ENCODE data around the gene ABCB6. TPM values are rescaled to one million over a fixed set of nuclear protein-coding genes. Genes with fewer than 3 reads are reported as not detected.

ABCB6 gene
- total and polyA plus RNA-seq, 7 experiments from 2014 or later = 0.66 to 30.2 (median 6.4) TPM

Other genes with a start within 250 kb of the ABCB6 start
- not detected for gene FEV, start 233.8 kb downstream of the ABCB6 start, total RNA-seq
- not detected for gene FEV, start 233.8 kb downstream of the ABCB6 start, polyA plus RNA-seq
- not detected for gene CRYBA2, start 225.5 kb downstream of the ABCB6 start, total RNA-seq
- gene CRYBA2, start 225.5 kb downstream of the ABCB6 start, polyA plus RNA-seq = not detected
- gene CFAP65, start 177.4 kb downstream of the ABCB6 start, total RNA-seq = not detected
- gene CFAP65, start 177.4 kb downstream of the ABCB6 start, polyA plus RNA-seq = not detected
- under 1 TPM in 2 of 5 experiments, not detected in 3; 0.17 to 0.24 TPM for gene IHH, start 158.0 kb downstream of the ABCB6 start, total RNA-seq
- not detected for gene IHH, start 158.0 kb downstream of the ABCB6 start, polyA plus RNA-seq
- gene NHEJ1, start 58.1 kb downstream of the ABCB6 start, total RNA-seq = 10 to 100 TPM; 11.4 to 24.0 (median 17.9) TPM
- 10 to 100 TPM; 24.5 to 32.7 TPM for gene NHEJ1, start 58.1 kb downstream of the ABCB6 start, polyA plus RNA-seq
- 1 to 10 TPM in 4 of 5 experiments, under 1 TPM in 1; 0.69 to 8.6 (median 3.0) TPM for gene SLC23A3, start 48.9 kb downstream of the ABCB6 start, total RNA-seq
- under 1 TPM in 1 of 2 donors, not detected in 1; 0.08 TPM for gene SLC23A3, start 48.9 kb downstream of the ABCB6 start, polyA plus RNA-seq
- gene CNPPD1, start 42.0 kb downstream of the ABCB6 start, total RNA-seq = 10 to 100 TPM; 48.2 to 77.6 (median 64.5) TPM
- gene CNPPD1, start 42.0 kb downstream of the ABCB6 start, polyA plus RNA-seq = 10 to 100 TPM; 48.2 to 68.7 TPM
- 100 to 1,000 TPM in 2 of 5 experiments, 10 to 100 TPM in 3; 70.2 to 124 (median 90.9) TPM for gene RETREG2, start 40.7 kb downstream of the ABCB6 start, total RNA-seq
- gene RETREG2, start 40.7 kb downstream of the ABCB6 start, polyA plus RNA-seq = 10 to 100 TPM; 58.5 to 62.4 TPM
- 10 to 100 TPM; 50.1 to 79.5 (median 71.3) TPM for gene ZFAND2B, start 12.2 kb downstream of the ABCB6 start, total RNA-seq
- gene ZFAND2B, start 12.2 kb downstream of the ABCB6 start, polyA plus RNA-seq = 10 to 100 TPM; 72.4 to 90.7 TPM
- 10 to 100 TPM; 52.6 to 66.0 (median 60.9) TPM for gene ATG9A, start 10.7 kb upstream of the ABCB6 start, total RNA-seq
- 10 to 100 TPM; 14.0 to 40.0 TPM for gene ATG9A, start 10.7 kb upstream of the ABCB6 start, polyA plus RNA-seq
- gene ANKZF1, start 10.8 kb upstream of the ABCB6 start, total RNA-seq = 100 to 1,000 TPM; 117 to 287 (median 169) TPM
- 10 to 100 TPM; 29.7 to 61.4 TPM for gene ANKZF1, start 10.8 kb upstream of the ABCB6 start, polyA plus RNA-seq
- gene GLB1L, start 26.5 kb upstream of the ABCB6 start, total RNA-seq = 1 to 10 TPM; 1.9 to 4.5 (median 2.7) TPM
- gene GLB1L, start 26.5 kb upstream of the ABCB6 start, polyA plus RNA-seq = 1 to 10 TPM; 1.6 to 2.1 TPM
- 10 to 100 TPM; 17.4 to 35.0 (median 21.8) TPM for gene STK16, start 26.5 kb upstream of the ABCB6 start, total RNA-seq
- 10 to 100 TPM; 18.8 to 24.4 TPM for gene STK16, start 26.5 kb upstream of the ABCB6 start, polyA plus RNA-seq
- gene TUBA4B, start 34.3 kb upstream of the ABCB6 start, total RNA-seq = not detected
- gene TUBA4B, start 34.3 kb upstream of the ABCB6 start, polyA plus RNA-seq = not detected
- 100 to 1,000 TPM in 3 of 5 experiments, 10 to 100 TPM in 2; 82.9 to 260 (median 183) TPM for gene TUBA4A, start 35.0 kb upstream of the ABCB6 start, total RNA-seq
- 100 to 1,000 TPM; 145 to 336 TPM for gene TUBA4A, start 35.0 kb upstream of the ABCB6 start, polyA plus RNA-seq
- 100 to 1,000 TPM in 4 of 5 experiments, 10 to 100 TPM in 1; 50.8 to 134 (median 113) TPM for gene DNAJB2, start 60.4 kb upstream of the ABCB6 start, total RNA-seq
- 1 to 10 TPM; 6.7 to 7.7 TPM for gene DNAJB2, start 60.4 kb upstream of the ABCB6 start, polyA plus RNA-seq
- under 1 TPM in 1 of 5 experiments, not detected in 4; 0.48 TPM for gene PTPRN, start 90.4 kb upstream of the ABCB6 start, total RNA-seq
- gene PTPRN, start 90.4 kb upstream of the ABCB6 start, polyA plus RNA-seq = not detected
- gene RESP18, start 113.8 kb upstream of the ABCB6 start, total RNA-seq = not detected
- not detected for gene RESP18, start 113.8 kb upstream of the ABCB6 start, polyA plus RNA-seq
- gene DNPEP, start 169.0 kb upstream of the ABCB6 start, total RNA-seq = 100 to 1,000 TPM in 1 of 5 experiments, 10 to 100 TPM in 4; 72.3 to 115 (median 73.9) TPM
- 10 to 100 TPM; 57.5 to 61.2 TPM for gene DNPEP, start 169.0 kb upstream of the ABCB6 start, polyA plus RNA-seq
- gene DES, start 199.4 kb upstream of the ABCB6 start, total RNA-seq = 1 to 10 TPM in 1 of 5 experiments, not detected in 4; 1.5 TPM
- not detected for gene DES, start 199.4 kb upstream of the ABCB6 start, polyA plus RNA-seq
- gene SPEG, start 215.9 kb upstream of the ABCB6 start, total RNA-seq = 10 to 100 TPM in 4 of 5 experiments, under 1 TPM in 1; 0.41 to 23.2 (median 15.0) TPM
- under 1 TPM; 0.26 to 0.76 TPM for gene SPEG, start 215.9 kb upstream of the ABCB6 start, polyA plus RNA-seq